Measurements from ENCODE around the gene SGIP1. TPM values are rescaled to one million over a fixed set of nuclear protein-coding genes. Genes with fewer than 3 reads are reported as not detected.

Gene SGIP1
- total RNA-seq, 1 donor from 2014 or later = 12.4 TPM

- intact Hi-C loops (cut with DNase I) = no loop called here
- H3K4me3 ChIP-seq = no peak overlapping the region
- ATAC-seq = no peak
- H3K9me3 ChIP-seq = no peaks in the 10 kb centered on the region
- no peak for DNase-seq
- H3K27ac ChIP-seq = no peak overlapping the region
- no peaks in the 10 kb centered on the region for H3K4me1 ChIP-seq
- H3K36me3 ChIP-seq = no peaks in the 10 kb centered on the region
- no peak for TF ChIP-seq CTCF (IDR thresholded peaks at IDR 0.05)
- H3K27me3 ChIP-seq (ENCODE audit: low read depth) = no peaks in the 10 kb centered on the region
Measured at GRCh38 chr1:66605419-66605997, 71.6 kb downstream of the SGIP1 start.

DNA sequence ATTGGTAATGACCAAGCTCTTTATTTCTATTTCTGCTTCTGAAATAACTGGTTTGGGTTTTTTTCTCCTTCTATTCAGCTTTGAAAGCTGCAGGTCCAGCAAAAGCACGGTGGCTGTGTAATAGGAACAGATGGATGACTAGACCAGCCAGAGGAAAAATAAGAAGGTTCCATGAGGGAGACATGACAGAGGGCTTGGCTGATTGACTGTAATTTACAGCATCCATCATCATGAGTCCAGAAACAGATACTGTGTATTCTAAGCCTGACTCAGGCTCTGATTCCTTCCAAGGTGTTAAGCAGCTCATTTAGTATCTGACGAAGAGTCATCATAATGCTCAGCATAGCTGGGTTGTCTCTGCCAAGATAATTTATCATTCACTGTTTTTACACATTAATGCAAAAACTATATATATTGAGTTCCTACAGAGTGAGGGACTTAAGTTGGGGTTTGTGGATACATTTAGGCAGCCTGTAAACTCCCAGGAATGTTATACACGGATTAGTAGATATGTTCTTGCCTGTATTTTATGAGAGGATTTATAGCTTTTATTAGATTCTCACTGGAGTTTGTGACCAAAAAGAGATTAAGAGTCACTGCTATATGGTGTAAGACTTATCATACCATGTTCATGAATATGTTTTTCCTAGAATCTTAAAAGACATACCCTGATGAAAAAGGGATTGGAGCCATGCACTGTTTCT lies 72.6 kb downstream of the SGIP1 start:
- Histone ChIP-seq H3K27ac (no peak overlapping the region), H3K4me1 (no peaks in the 10 kb centered on the region), H3K36me3 (no peaks in the 10 kb centered on the region), H3K27me3 (ENCODE audit: low read depth) (no peaks in the 10 kb centered on the region), H3K4me3 (no peak overlapping the region), H3K9me3 (no peaks in the 10 kb centered on the region)
- intact Hi-C loops (cut with DNase I) = no loop called here
- DNase-seq (no peak), ATAC-seq (no peak)
- no peak for TF ChIP-seq CTCF (IDR thresholded peaks at IDR 0.05)

GRCh38 chr1:66607458-66607857 lies 73.5 kb downstream of the SGIP1 start:
- ATAC-seq = no peak
- TF ChIP-seq CTCF (IDR thresholded peaks at IDR 0.05) = no peak
- Histone ChIP-seq H3K4me3 (no peak overlapping the region), H3K27me3 (ENCODE audit: low read depth) (no peaks in the 10 kb centered on the region), H3K9me3 (no peaks in the 10 kb centered on the region), H3K36me3 (no peaks in the 10 kb centered on the region), H3K27ac (no peak overlapping the region), H3K4me1 (no peaks in the 10 kb centered on the region)
- no peak for DNase-seq
- intact Hi-C loops (cut with DNase I) = no loop called here

DNA sequence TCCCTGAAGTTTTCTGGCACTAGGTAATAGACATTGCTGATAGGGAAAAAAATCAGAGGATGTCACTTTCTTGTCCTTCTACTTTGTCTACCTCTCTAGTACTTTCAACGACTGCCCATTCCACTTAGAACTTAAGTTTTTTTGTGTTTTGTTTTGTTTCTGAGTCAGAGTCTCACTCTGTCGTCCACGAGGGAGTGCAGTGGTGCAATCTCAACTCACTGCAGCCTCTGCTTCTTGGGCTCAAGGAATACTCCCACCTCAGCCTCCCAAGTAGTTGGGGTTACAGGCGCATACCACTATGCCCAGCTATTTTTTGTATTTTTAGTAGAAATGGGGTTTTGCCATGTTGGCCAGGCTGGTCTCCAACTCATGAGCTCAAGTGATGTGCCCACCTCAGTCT lies 79.2 kb downstream of the SGIP1 start:
- Histone ChIP-seq H3K36me3 (no peaks in the 10 kb centered on the region), H3K27ac (no peak overlapping the region), H3K9me3 (no peaks in the 10 kb centered on the region), H3K4me1 (no peaks in the 10 kb centered on the region), H3K4me3 (no peak overlapping the region), H3K27me3 (ENCODE audit: low read depth) (no peaks in the 10 kb centered on the region)
- ATAC-seq = no peak
- no peak for TF ChIP-seq CTCF (IDR thresholded peaks at IDR 0.05)
- intact Hi-C loops (cut with DNase I) = no loop called here
- DNase-seq = no peak

DNA sequence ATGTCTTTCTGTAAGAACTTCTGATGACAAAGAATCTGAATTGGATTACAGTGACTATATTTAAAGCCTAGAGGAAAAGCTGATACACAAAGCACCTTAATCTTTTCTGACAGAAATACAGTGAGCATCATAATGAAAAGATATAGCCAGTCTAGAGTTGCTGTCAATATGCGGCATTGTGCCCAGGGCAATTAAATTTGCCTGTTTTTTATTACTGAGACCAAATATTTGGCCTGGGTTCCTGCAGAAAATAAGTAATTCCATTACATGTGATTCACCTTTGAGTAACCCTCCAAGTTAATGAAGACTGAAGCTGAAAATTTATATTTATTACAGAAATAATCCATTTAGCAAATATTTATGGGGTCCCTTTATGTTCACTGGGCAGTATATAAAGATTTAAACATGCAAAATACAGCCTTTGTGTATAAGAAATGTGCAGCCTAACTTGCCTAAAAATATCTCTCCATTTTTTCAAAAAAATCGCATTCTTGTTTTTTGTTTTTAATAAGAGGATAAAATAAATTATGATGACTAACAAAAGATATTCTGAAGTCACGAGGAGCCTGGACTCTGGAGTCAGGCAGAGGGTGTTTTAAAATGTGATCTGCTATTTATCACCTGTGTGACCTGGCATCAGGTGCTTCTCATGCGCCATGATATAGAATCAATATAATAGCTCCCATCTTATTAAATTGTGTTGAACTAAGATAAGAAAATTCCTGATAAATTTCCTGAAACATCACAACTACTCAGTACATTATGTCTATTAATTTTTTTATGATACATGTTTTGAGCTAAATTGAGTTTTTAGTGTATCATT lies 83.6 kb downstream of the SGIP1 start:
- no peak for ATAC-seq
- no peaks in the 10 kb centered on the region for H3K4me1 ChIP-seq
- intact Hi-C loops (cut with DNase I) = no loop called here

More for the DNA sequence above, 83.6 kb downstream of the SGIP1 start:
- H3K27ac ChIP-seq = no peak overlapping the region
- no peaks in the 10 kb centered on the region for H3K36me3 ChIP-seq
- H3K27me3 ChIP-seq (ENCODE audit: low read depth) = no peaks in the 10 kb centered on the region
- H3K9me3 ChIP-seq = no peaks in the 10 kb centered on the region
- DNase-seq = no peak
- TF ChIP-seq CTCF (IDR thresholded peaks at IDR 0.05) = no peak
- H3K4me3 ChIP-seq = no peak overlapping the region
